GM21619 (cell line): Measurements from ENCODE around the gene FKBP9.
"Not testable (repeated sequence)": the region's sequence is repeated elsewhere in the genome, so short reads cannot be mapped to it uniquely, and the experiment has no call there.

ENCODE experiments used
- ATAC-seq: cut with Tn5 transposase; IDR thresholded peaks from one replicate; pipeline ENCODE4 v1.9.1; 2021; ENCODE audit not compliant: unreplicated experiment

Gene FKBP9

GRCh38 chr7:33003111-33003510 lies 45.9 kb downstream of the FKBP9 start:
- ATAC-seq, result not testable (repeated sequence)

- not testable (repeated sequence) for ATAC-seq
Measured at GRCh38 chr7:33004104-33004616, 46.9 kb downstream of the FKBP9 start.

- not testable (repeated sequence) for ATAC-seq
Measured at GRCh38 chr7:33005193-33005592, 48.0 kb downstream of the FKBP9 start.

- not testable (repeated sequence) for ATAC-seq
Measured at GRCh38 chr7:33005690-33006089, 48.5 kb downstream of the FKBP9 start.

GRCh38 chr7:33009734-33010133 lies 52.5 kb downstream of the FKBP9 start:
- no peak for ATAC-seq

GRCh38 chr7:33012364-33012763 lies 55.1 kb downstream of the FKBP9 start:
- ATAC-seq, result no peak

- no peak for ATAC-seq
Measured at GRCh38 chr7:33024189-33024757, 67.0 kb downstream of the FKBP9 start.

- no peak for ATAC-seq
Measured at GRCh38 chr7:33035776-33036175, 78.5 kb downstream of the FKBP9 start.

GRCh38 chr7:33038639-33039038 lies 81.4 kb downstream of the FKBP9 start:
- no peak for ATAC-seq

- peak; percentile 37 for ATAC-seq
Measured at GRCh38 chr7:33039257-33039902, 82.1 kb downstream of the FKBP9 start.

- ATAC-seq, result no peak
Measured at GRCh38 chr7:33039903-33040292, 82.7 kb downstream of the FKBP9 start.

GRCh38 chr7:33040803-33041516 lies 83.7 kb downstream of the FKBP9 start:
- ATAC-seq, result peak; percentile 88

GRCh38 chr7:33041631-33042428 lies 84.6 kb downstream of the FKBP9 start:
- no peak for ATAC-seq

- no peak for ATAC-seq
Measured at GRCh38 chr7:33043501-33044400, 86.5 kb downstream of the FKBP9 start.

- ATAC-seq, result no peak
Measured at GRCh38 chr7:33044401-33044718, 87.1 kb downstream of the FKBP9 start.

GRCh38 chr7:33044986-33045385 lies 87.7 kb downstream of the FKBP9 start:
- peak; percentile 39 for ATAC-seq

GRCh38 chr7:33048257-33048656 lies 91.0 kb downstream of the FKBP9 start:
- no peak for ATAC-seq

GRCh38 chr7:33048704-33049103 lies 91.5 kb downstream of the FKBP9 start:
- no peak for ATAC-seq

- no peak for ATAC-seq
Measured at GRCh38 chr7:33050535-33051318, 93.5 kb downstream of the FKBP9 start.

- no peak for ATAC-seq
Measured at GRCh38 chr7:33053721-33054120, 96.5 kb downstream of the FKBP9 start.
